HG02763 (cell line): Measurements from ENCODE around the gene MED1.
A peak's percentile ranks its signal among the peaks of the same experiment; 100 is the strongest.
"Not testable (repeated sequence)": the region's sequence is repeated elsewhere in the genome, so short reads cannot be mapped to it uniquely, and the experiment has no call there.

Experiments used
- ATAC-seq: cut with Tn5 transposase; IDR thresholded peaks from one replicate; pipeline ENCODE4 v1.9.1; 2021; ENCODE audit warnings: mild to moderate bottlenecking, moderate library complexity; ENCODE audit not compliant: unreplicated experiment

MED1 gene

GRCh38 chr17:39429600-39429999, 21.5 kb downstream of the MED1 start:
- no peak for ATAC-seq

- no peak for ATAC-seq
Observed at GRCh38 chr17:39416141-39416540, 34.9 kb downstream of the MED1 start.

GRCh38 chr17:39410279-39410678, 40.8 kb downstream of the MED1 start:
- no peak for ATAC-seq

GRCh38 chr17:39408360-39408759, 42.7 kb downstream of the MED1 start:
- ATAC-seq: no peak

- ATAC-seq: no peak
Observed at GRCh38 chr17:39406951-39407350, 44.1 kb downstream of the MED1 start.

GRCh38 chr17:39405436-39405835, 45.6 kb downstream of the MED1 start:
- ATAC-seq: no peak

- ATAC-seq: no peak
Observed at GRCh38 chr17:39404542-39405378, 46.3 kb downstream of the MED1 start.

- no peak for ATAC-seq
Observed at GRCh38 chr17:39402890-39403605, 48.0 kb downstream of the MED1 start.

- ATAC-seq: peak; percentile 63
Observed at GRCh38 chr17:39402244-39402889, 48.7 kb downstream of the MED1 start.

- ATAC-seq: peak; percentile 62
Observed at GRCh38 chr17:39401412-39402243, 49.4 kb downstream of the MED1 start, which contains the start of gene FBXL20. Gene FBXL20 (minus strand): TSS chr17:39401626. CDS start chr17:39401402, 224 bp downstream.

- ATAC-seq: no peak
Observed at GRCh38 chr17:39400547-39401411, 50.3 kb downstream of the MED1 start.

GRCh38 chr17:39399791-39400190, 51.3 kb downstream of the MED1 start:
- ATAC-seq: no peak

GRCh38 chr17:39393736-39394135, 57.3 kb downstream of the MED1 start:
- no peak for ATAC-seq

GRCh38 chr17:39391448-39391847, 59.6 kb downstream of the MED1 start:
- ATAC-seq: no peak

- no peak for ATAC-seq
Observed at GRCh38 chr17:39385040-39385439, 66.0 kb downstream of the MED1 start.

GRCh38 chr17:39380144-39380543, 70.9 kb downstream of the MED1 start:
- no peak for ATAC-seq

- ATAC-seq: no peak
Observed at GRCh38 chr17:39376434-39376833, 74.6 kb downstream of the MED1 start.

GRCh38 chr17:39367805-39368204, 83.3 kb downstream of the MED1 start:
- not testable (repeated sequence) for ATAC-seq

- no peak for ATAC-seq
Observed at GRCh38 chr17:39365872-39366271, 85.2 kb downstream of the MED1 start.

- no peak for ATAC-seq
Observed at GRCh38 chr17:39365242-39365641, 85.8 kb downstream of the MED1 start.
